PFSK-1 (cell line): ENCODE measurements around the gene ANK2.

Experiments used
- POLR2AphosphoS5 ChIP-seq: IDR thresholded peaks from 2 replicates; pipeline ENCODE4 v1.6.1; 2012; ENCODE audit warnings: low read depth, mild to moderate bottlenecking, control low read depth, low read length, moderate library complexity
- REST ChIP-seq, 2 experiments: IDR thresholded peaks; 2 replicates each; pipeline versions ENCODE4 v1.6.1 to v1.8.0; 2011 to 2012; ENCODE audit warnings: low read depth in 2 of 2, low read length in 2 of 2, control low read depth in 1 of 2, inconsistent platforms in 1 of 2, mild to moderate bottlenecking in 1 of 2, moderate library complexity in 1 of 2; ENCODE audit not compliant: insufficient read depth in 1 of 2
- TAF1 ChIP-seq: IDR thresholded peaks from 2 replicates; pipeline ENCODE4 v1.6.1; 2012; ENCODE audit warnings: low read length, control low read depth, borderline replicate concordance; ENCODE audit not compliant: insufficient read depth

GRCh38 chr4:113173793-113174264, 124.4 kb downstream of the ANK2 start:
- TF ChIP-seq POLR2AphosphoS5, result no peak
- TF ChIP-seq TAF1, result no peak
- TF ChIP-seq REST (IDR thresholded peaks at IDR 0.05; ENCODE audit: insufficient read depth in 1 of 2, low read depth in 2 of 2, low read length in 2 of 2), result no peak
